Measurements from ENCODE around the gene ME2. TPM values are rescaled to one million over a fixed set of nuclear protein-coding genes. Genes with fewer than 3 reads are reported as not detected.
"Not testable (repeated sequence)": the region's sequence is repeated elsewhere in the genome, so short reads cannot be mapped to it uniquely, and the experiment has no call there.

ME2 gene
- total and polyA plus RNA-seq, 8 donors = 16.6 to 100 (median 58.5) TPM

DNA sequence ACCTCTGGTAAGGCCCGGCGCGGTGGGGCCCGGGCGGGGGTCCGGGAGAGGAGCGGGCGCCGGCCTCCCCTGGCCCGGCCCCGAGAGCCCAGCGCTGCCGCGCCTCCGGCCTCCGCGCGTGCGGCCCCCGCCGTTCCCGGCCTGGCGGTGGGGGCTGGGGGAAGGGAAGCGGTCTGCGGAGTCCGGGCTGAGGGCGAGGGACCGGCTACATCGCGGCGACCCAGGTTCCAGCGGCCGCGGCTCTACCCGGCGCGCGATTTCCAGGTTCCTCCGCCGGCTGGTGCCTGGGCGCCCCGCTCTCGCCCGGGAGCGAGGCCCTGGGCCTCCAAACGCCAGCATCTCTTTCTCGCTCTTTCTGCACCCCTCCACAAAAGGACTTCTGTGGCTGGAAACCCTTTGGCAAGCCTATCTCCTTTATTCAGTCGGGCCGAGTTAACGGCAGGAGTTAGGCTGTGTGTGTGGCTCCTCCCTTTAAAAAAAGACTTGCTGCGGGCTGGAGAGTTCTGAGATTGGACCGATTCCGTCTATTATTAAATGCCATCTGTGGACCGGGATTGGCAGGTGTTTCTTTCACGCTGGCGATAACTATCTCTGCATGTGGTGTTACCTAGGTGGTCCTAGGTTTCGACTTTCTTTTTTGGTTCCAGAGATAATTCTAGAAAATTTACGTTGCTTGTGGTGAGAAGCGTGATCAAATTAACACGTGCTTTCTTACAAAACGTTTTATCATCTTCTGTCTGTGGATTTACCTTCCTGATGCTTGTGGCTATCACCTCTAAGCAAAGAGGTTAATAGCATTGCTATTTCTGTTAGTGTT is 592 bp downstream of the ME2 start:
- H3K27me3 ChIP-seq = no peaks in the 10 kb centered on the region
- H3K27ac ChIP-seq = peak overlapping the region; percentile 94 to 98 (median 95)
- peaks cover 7 to 40% (median 22%) of the 10 kb centered on the region in 4 donors for H3K4me1 ChIP-seq
- no peaks in the 10 kb centered on the region for H3K9me3 ChIP-seq
- intact Hi-C loops (cut with DNase I; ENCODE audit: low total_unique reads) = no loop called here
- peak in 1 of 2 donors; percentile 43 for DNase-seq
- 0 to 1% (median 0%) methylated on average over 26 to 61 of the region's 61 CpGs for WGBS, 5 donors
- H3K4me3 ChIP-seq = peak overlapping the region; percentile 68 to 96 (median 83)
- H3K36me3 ChIP-seq = no peaks in the 10 kb centered on the region
- TF ChIP-seq, protein P1, sequence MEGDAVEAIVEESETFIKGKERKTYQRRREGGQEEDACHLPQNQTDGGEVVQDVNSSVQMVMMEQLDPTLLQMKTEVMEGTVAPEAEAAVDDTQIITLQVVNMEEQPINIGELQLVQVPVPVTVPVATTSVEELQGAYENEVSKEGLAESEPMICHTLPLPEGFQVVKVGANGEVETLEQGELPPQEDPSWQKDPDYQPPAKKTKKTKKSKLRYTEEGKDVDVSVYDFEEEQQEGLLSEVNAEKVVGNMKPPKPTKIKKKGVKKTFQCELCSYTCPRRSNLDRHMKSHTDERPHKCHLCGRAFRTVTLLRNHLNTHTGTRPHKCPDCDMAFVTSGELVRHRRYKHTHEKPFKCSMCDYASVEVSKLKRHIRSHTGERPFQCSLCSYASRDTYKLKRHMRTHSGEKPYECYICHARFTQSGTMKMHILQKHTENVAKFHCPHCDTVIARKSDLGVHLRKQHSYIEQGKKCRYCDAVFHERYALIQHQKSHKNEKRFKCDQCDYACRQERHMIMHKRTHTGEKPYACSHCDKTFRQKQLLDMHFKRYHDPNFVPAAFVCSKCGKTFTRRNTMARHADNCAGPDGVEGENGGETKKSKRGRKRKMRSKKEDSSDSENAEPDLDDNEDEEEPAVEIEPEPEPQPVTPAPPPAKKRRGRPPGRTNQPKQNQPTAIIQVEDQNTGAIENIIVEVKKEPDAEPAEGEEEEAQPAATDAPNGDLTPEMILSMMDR (IDR thresholded peaks at IDR 0.05) = no peak
- TF ChIP-seq POLR2AphosphoS5 (IDR thresholded peaks at IDR 0.05) (no peak), POLR2A (IDR thresholded peaks at IDR 0.05) (no peak), EP300 (IDR thresholded peaks at IDR 0.05) (no peak)

DNA sequence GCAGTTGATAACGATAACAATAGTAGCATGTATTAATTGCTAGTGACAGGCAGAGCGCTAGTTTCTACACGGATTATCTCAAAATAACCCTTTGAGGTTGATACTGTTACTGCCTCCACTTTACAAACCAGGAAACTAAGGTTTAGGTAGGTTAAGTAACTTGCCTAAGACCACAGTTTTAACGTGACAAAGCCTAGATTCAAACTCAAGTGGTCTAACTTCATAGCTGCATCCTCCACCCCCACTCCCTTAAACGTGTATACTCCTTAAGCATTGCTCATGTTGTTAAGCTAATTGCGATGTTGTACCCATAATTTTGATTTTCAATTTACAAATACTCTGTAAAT is 1.2 kb downstream of the ME2 start:
- intact Hi-C loops (cut with DNase I; ENCODE audit: low total_unique reads) = no loop called here
- TF ChIP-seq EP300 (IDR thresholded peaks at IDR 0.05) = no peak
- TF ChIP-seq, protein P1 (IDR thresholded peaks at IDR 0.05) = peak in 1 of 7 experiments; percentile 9
- no peak for TF ChIP-seq POLR2A (IDR thresholded peaks at IDR 0.05)
- TF ChIP-seq POLR2AphosphoS5 (IDR thresholded peaks at IDR 0.05) = no peak
- H3K4me3 ChIP-seq = peak overlapping the region; percentile 68 to 96 (median 83)
- no peaks in the 10 kb centered on the region for H3K36me3 ChIP-seq
- no peaks in the 10 kb centered on the region for H3K9me3 ChIP-seq
- peak in 1 of 2 donors; percentile 17 for DNase-seq
- H3K27ac ChIP-seq = peak overlapping the region in 4 of 5 donors; percentile 94 to 98 (median 96)
- 4 to 16% (median 12%) methylated on average over 6 of the region's 6 CpGs for WGBS, 5 donors
- peaks cover 7 to 40% (median 22%) of the 10 kb centered on the region in 4 donors for H3K4me1 ChIP-seq
- H3K27me3 ChIP-seq = no peaks in the 10 kb centered on the region

DNA sequence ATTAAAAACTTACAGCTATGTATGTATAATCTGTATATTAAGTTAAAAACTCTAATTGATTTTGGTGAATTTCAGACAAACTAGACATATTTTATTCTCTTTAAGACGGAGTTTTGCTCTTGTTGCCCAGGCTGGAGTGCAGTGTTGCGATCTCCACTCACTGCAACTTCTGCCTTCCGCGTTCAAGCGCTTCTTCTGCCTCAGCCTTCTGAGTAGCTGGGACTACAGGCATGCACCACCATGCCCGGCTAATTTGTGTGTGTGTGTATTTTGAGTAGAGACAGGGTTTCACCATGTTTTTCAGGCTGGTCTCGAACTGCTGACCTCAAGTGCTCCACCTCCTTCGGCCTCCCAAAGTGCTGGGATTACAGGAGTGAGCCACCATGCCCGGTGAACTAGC is 2.0 kb downstream of the ME2 start:
- H3K27me3 ChIP-seq; intact Hi-C loops (cut with DNase I; ENCODE audit: low total_unique reads); H3K9me3 ChIP-seq; H3K4me3 ChIP-seq; H3K27ac ChIP-seq; H3K36me3 ChIP-seq; DNase-seq: not testable (repeated sequence)
- peaks cover 7 to 40% (median 22%) of the 10 kb centered on the region in 4 donors for H3K4me1 ChIP-seq
- 85 to 95% (median 90%) methylated on average over 9 of the region's 9 CpGs for WGBS, 5 donors

DNA sequence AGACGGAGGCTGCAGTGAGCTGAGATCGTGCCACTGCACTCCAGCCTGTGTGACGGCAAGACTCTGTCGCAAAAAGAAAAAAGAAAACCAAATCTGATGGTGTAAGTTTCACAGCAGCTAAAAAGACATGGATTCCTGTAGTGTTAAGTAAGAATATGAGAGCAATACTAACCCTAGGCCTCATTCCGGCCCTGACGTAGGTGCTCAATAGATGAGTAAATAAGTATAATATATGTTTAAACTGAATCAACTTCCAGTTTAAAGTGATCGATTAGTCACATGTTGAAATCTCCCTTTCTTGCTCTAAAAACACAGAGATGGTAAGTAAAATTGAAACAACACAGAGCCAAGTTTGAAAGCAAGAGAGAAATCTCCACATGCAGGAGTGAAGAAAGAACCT is 8.0 kb downstream of the ME2 start:
- Histone ChIP-seq H3K27me3 (no peaks in the 10 kb centered on the region), H3K36me3 (peaks cover 0 to 12% (median 0%) of the 10 kb centered on the region in 4 donors), H3K4me1 (peaks cover 0 to 15% (median 6%) of the 10 kb centered on the region in 4 donors), H3K4me3 (no peak overlapping the region), H3K9me3 (peaks cover 0 to 9% (median 3%) of the 10 kb centered on the region in 4 donors), H3K27ac (no peak overlapping the region)
- TF ChIP-seq, protein P1 (IDR thresholded peaks at IDR 0.05) = no peak
- DNase-seq = no peak
- intact Hi-C loops (cut with DNase I; ENCODE audit: low total_unique reads) = no loop called here
- WGBS, 5 donors = 87 to 93% (median 91%) methylated on average over 7 of the region's 7 CpGs

Data from stomach (tissue), 9 donors.